ENCODE results near the gene TFDP1. TPM values are rescaled to one million over a fixed set of nuclear protein-coding genes. Genes with fewer than 3 reads are reported as not detected.

The TFDP1 gene
- total RNA-seq, 4 donors from 2014 or later: 21.9 to 49.0 (median 29.2) TPM

DNA sequence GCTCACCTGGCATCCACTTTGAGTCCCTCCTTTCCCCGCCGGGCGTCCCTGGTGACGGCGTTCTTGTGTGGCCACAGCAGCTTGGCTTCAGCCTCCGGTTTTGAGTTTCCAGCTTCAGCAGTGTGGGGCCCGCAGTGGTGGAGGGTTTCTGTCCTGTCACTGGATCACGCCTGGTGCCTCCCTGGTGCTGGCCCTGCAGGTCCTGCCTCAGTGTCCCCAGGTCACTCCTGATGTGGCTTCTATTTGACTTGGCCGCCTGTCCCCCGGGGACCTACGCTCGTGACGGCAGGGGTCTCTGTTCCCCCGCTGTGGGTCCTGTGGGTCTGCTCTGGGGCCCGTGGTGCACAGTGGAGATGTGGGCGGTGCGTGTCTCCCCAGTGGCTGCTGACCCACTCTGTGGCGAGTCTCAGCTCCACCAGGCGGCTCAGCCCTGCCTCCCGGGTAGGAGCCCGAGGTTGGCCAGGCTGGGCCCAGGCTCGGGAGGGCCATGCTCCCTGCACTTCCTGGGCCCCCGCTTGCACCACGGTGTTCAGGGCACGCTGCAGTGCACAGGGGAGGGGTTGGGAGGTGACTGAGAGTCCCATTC, 71.5 kb downstream of the TFDP1 start:
- no peak overlapping the region for H3K4me3 ChIP-seq
- H3K36me3 ChIP-seq: no peaks in the 10 kb centered on the region
- peaks cover 0 to 6% (median 0%) of the 10 kb centered on the region in 3 donors for H3K9me3 ChIP-seq
- ATAC-seq: no peak
- H3K27me3 ChIP-seq: no peaks in the 10 kb centered on the region
- TF ChIP-seq EP300 (IDR thresholded peaks at IDR 0.05): no peak
- no peak for TF ChIP-seq POLR2A (IDR thresholded peaks at IDR 0.05)
- no peak for TF ChIP-seq POLR2AphosphoS5 (IDR thresholded peaks at IDR 0.05)
- TF ChIP-seq, protein P1, sequence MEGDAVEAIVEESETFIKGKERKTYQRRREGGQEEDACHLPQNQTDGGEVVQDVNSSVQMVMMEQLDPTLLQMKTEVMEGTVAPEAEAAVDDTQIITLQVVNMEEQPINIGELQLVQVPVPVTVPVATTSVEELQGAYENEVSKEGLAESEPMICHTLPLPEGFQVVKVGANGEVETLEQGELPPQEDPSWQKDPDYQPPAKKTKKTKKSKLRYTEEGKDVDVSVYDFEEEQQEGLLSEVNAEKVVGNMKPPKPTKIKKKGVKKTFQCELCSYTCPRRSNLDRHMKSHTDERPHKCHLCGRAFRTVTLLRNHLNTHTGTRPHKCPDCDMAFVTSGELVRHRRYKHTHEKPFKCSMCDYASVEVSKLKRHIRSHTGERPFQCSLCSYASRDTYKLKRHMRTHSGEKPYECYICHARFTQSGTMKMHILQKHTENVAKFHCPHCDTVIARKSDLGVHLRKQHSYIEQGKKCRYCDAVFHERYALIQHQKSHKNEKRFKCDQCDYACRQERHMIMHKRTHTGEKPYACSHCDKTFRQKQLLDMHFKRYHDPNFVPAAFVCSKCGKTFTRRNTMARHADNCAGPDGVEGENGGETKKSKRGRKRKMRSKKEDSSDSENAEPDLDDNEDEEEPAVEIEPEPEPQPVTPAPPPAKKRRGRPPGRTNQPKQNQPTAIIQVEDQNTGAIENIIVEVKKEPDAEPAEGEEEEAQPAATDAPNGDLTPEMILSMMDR (IDR thresholded peaks at IDR 0.05): no peak
- H3K4me1 ChIP-seq: peaks cover 0 to 11% (median 0%) of the 10 kb centered on the region in 3 donors
- WGBS, 2 donors (ENCODE audit: low coverage in 1 of 2): 83% methylated on average over 7 of the region's 25 CpGs; no CpG with 5 or more reads in 1 of the 2 donors
- no peak overlapping the region for H3K27ac ChIP-seq

DNA sequence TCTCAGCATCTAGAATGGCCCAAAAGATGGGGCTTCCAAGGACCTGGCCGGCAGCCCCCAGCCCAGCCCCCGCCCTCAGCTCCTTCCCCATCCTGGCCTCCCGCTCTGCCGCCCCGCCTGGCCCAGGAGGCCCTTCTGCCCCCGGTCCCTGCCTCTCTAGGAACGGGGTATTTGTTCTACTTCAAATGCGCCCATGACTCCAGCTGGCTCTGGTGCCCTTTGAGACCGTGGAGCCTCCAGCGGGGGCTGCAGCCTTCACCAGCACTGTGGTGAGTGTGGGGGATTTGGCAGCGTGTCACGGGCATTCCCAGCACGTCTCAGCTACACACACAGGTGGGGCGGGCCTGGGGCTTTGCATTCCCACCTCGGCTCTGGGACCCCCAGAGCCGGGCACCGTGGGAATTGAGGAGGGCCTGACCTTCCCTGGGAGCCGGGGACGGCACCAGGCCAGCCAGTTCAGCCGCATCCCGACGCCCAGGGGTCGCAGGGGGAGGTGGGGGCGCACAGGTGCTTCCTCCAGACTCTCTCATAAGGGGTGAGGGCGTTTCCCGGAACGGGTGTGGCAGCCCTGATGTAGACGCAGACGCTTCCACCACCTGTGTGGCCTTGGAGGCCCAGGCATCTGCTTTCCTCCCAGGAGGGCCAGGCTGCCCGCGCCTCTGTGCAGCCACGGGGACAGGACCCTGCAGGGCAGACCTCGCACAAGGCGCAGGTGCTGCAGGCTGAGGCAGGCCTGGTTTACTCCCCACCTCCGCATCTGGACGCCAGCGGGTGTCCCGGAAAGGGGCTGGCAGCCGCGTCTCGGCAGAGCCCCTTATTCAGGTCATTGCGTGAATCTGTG, 72.5 kb downstream of the TFDP1 start:
- no peak overlapping the region for H3K27ac ChIP-seq
- H3K36me3 ChIP-seq: no peaks in the 10 kb centered on the region
- H3K4me3 ChIP-seq: no peak overlapping the region
- peaks cover 0 to 16% (median 0%) of the 10 kb centered on the region in 3 donors for H3K9me3 ChIP-seq
- 80 to 92% methylated on average over 2 to 5 of the region's 42 CpGs for WGBS, 2 donors (ENCODE audit: low coverage in 1 of 2)
- TF ChIP-seq EP300 (IDR thresholded peaks at IDR 0.05): no peak
- TF ChIP-seq POLR2A (IDR thresholded peaks at IDR 0.05): no peak
- TF ChIP-seq, protein P1 (IDR thresholded peaks at IDR 0.05): no peak
- TF ChIP-seq POLR2AphosphoS5 (IDR thresholded peaks at IDR 0.05): no peak
- peaks cover 0 to 1% (median 0%) of the 10 kb centered on the region in 3 donors for H3K4me1 ChIP-seq
- H3K27me3 ChIP-seq: no peaks in the 10 kb centered on the region
- ATAC-seq: no peak

GRCh38 chr13:113657851-113658741, 73.5 kb downstream of the TFDP1 start, which contains the start of gene ATP4B:
Gene ATP4B (minus strand): TSS chr13:113658198. CDS start chr13:113658144, 54 bp downstream.
- 98% methylated on average over 6 of the region's 47 CpGs; no CpG with 5 or more reads in 1 of the 2 donors for WGBS, 2 donors (ENCODE audit: low coverage in 1 of 2)
- Histone ChIP-seq H3K9me3 (peaks cover 0 to 20% (median 0%) of the 10 kb centered on the region in 3 donors), H3K36me3 (no peaks in the 10 kb centered on the region), H3K4me1 (no peaks in the 10 kb centered on the region), H3K27me3 (no peaks in the 10 kb centered on the region), H3K27ac (no peak within 1 kb of the TSS), H3K4me3 (no peak within 1 kb of the TSS)
- TF ChIP-seq EP300 (IDR thresholded peaks at IDR 0.05) (no peak), POLR2AphosphoS5 (IDR thresholded peaks at IDR 0.05) (no peak), POLR2A (IDR thresholded peaks at IDR 0.05) (no peak)
- TF ChIP-seq, protein P1 (IDR thresholded peaks at IDR 0.05): no peak
- ATAC-seq: no peak

DNA sequence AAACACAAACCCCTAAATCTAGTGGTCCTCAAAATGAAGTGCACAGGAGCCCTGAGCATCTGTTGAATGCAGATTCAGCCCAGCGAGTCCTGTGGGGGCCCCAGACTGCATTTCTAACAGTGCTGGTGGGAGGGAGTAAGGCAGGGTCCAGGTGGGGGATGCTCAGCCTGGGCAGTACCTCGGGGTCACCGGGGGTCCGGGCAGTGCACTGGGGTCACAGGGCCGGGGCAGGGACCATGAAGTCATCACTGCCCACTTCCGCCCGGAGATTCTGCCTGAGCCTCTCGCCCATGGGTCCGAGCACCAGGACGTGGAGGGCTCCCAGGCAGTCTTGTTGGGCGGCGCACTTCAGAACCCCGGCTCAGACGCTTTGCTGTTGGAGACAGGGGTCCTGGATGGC, 74.3 kb downstream of the TFDP1 start:
- Histone ChIP-seq H3K9me3 (peaks cover 0 to 20% (median 0%) of the 10 kb centered on the region in 3 donors), H3K4me3 (no peak overlapping the region), H3K36me3 (no peaks in the 10 kb centered on the region), H3K27me3 (no peaks in the 10 kb centered on the region), H3K27ac (no peak overlapping the region), H3K4me1 (no peaks in the 10 kb centered on the region)
- TF ChIP-seq, protein P1 (IDR thresholded peaks at IDR 0.05): no peak
- TF ChIP-seq EP300 (IDR thresholded peaks at IDR 0.05): no peak
- no peak for TF ChIP-seq POLR2A (IDR thresholded peaks at IDR 0.05)
- TF ChIP-seq POLR2AphosphoS5 (IDR thresholded peaks at IDR 0.05): no peak
- no peak for ATAC-seq
- WGBS, 2 donors (ENCODE audit: low coverage in 1 of 2): no CpG with 5 or more reads among the region's 14 CpGs

All from gastroesophageal sphincter (tissue), 4 donors.